H1 (cell line): ENCODE data around the gene ZNF423. TPM values are rescaled to one million over a fixed set of nuclear protein-coding genes. Genes with fewer than 3 reads are reported as not detected.

Experiments
- CTCF ChIA-PET: fragments of 300-600 bp; sonication (Branson Sonifier 250); formaldehyde crosslinking; loops from one replicate; lab custom pipeline; 2021; ENCODE audit not compliant: partially characterized antibody; lab: Charles Lee
- POLR2A ChIA-PET: fragments of 300-600 bp; sonication (Branson Sonifier 250); formaldehyde crosslinking; loops from one replicate; lab custom pipeline; 2021; ENCODE audit warnings: inconsistent platforms; ENCODE audit not compliant: partially characterized antibody; lab: Charles Lee
- DNase-seq, 2 experiments: peaks; one replicate each; pipeline versions ENCODE4 v3.0.0 to v3.0.0-alpha.2; 2010 to 2022; ENCODE audit warnings: low spot score in 2 of 2, low read depth in 1 of 2, mixed read lengths in 1 of 2
- FAIRE-seq: peaks from 2 replicates; lab custom pipeline; 2011; peaks lifted over from hg19 to GRCh38; lab: Jason Lieb, UNC
- H2AFZ ChIP-seq: 2 replicates; pipeline ENCODE4 v1.8.1; 2012; ENCODE audit warnings: low read length, inconsistent platforms
- H2AK5ac ChIP-seq: 2 replicates; pipeline ENCODE4 v1.6.1; 2013; ENCODE audit warnings: low read depth, low read length
- H2BK120ac ChIP-seq: replicated peaks from 2 replicates; pipeline ENCODE3; 2013; ENCODE audit warnings: low read depth, low read length, inconsistent platforms
- H2BK12ac ChIP-seq: 2 replicates; pipeline ENCODE4 v1.6.1; 2013; ENCODE audit warnings: low read depth, low read length
- H2BK15ac ChIP-seq: 2 replicates; pipeline ENCODE4 v1.6.1; 2013; ENCODE audit warnings: low read length
- H2BK20ac ChIP-seq: 2 replicates; pipeline ENCODE4 v1.6.1; 2013; ENCODE audit warnings: low read length
- H2BK5ac ChIP-seq: 2 replicates; pipeline ENCODE4 v1.6.1; 2013; ENCODE audit warnings: low read depth, low read length
- H3K14ac ChIP-seq: 2 replicates; pipeline ENCODE4 v1.6.1; 2013; ENCODE audit warnings: inconsistent platforms; ENCODE audit not compliant: insufficient read length
- H3K18ac ChIP-seq: 2 replicates; pipeline ENCODE4 v1.6.1; 2013; ENCODE audit warnings: low read length; ENCODE audit errors: extremely low read depth
- H3K23ac ChIP-seq: 2 replicates; pipeline ENCODE4 v1.6.1; 2013; ENCODE audit warnings: inconsistent platforms; ENCODE audit not compliant: insufficient read length
- H3K23me2 ChIP-seq: 2 replicates; pipeline ENCODE4 v1.6.1; 2013; ENCODE audit warnings: low read depth, low read length
- H3K27ac ChIP-seq: 2 replicates; pipeline ENCODE4 v1.6.1; 2011; ENCODE audit warnings: low read depth, low read length, inconsistent platforms
- H3K27me3 ChIP-seq, 4 experiments: replicated peaks in 1 of 4; 1 replicate in 1 of 4; 2 replicates in 3 of 4; pipeline versions ENCODE4 v1.6.1 to v1.8.1; 2011 to 2013; ENCODE audit warnings: low read length in 3 of 4, mild to moderate bottlenecking in 3 of 4, inconsistent platforms in 2 of 4, mixed read lengths in 2 of 4, moderate library complexity in 1 of 4; ENCODE audit not compliant: control insufficient read depth in 3 of 4, insufficient read depth in 3 of 4; ENCODE audit errors: extremely low read depth in 1 of 4
- H3K36me3 ChIP-seq, 4 experiments: 2 replicates each; pipeline versions ENCODE4 v1.6.1 to v1.8.1; 2011 to 2013; ENCODE audit warnings: mild to moderate bottlenecking in 4 of 4, low read length in 3 of 4, moderate library complexity in 2 of 4, control low read depth in 1 of 4, inconsistent platforms in 1 of 4; ENCODE audit not compliant: insufficient read depth in 4 of 4, control insufficient read depth in 2 of 4
- H3K4ac ChIP-seq: replicated peaks from 2 replicates; pipeline ENCODE3; 2013; ENCODE audit warnings: low read length, low read depth, mixed read lengths, inconsistent platforms; ENCODE audit not compliant: insufficient read length
- H3K4me1 ChIP-seq, 4 experiments: replicated peaks in 1 of 4; 1 replicate in 1 of 4; 2 replicates in 3 of 4; pipeline versions ENCODE4 v1.6.1 to v1.8.1; 2011 to 2013; ENCODE audit warnings: low read length in 3 of 4, inconsistent platforms in 2 of 4, mixed read lengths in 1 of 4; ENCODE audit not compliant: insufficient read depth in 4 of 4, control insufficient read depth in 3 of 4
- H3K4me2 ChIP-seq, 2 experiments: 2 replicates each; pipeline versions ENCODE4 v1.6.1 to v1.8.1; 2011 to 2013; ENCODE audit warnings: low read depth in 2 of 2, low read length in 2 of 2, control low read depth in 1 of 2, inconsistent platforms in 1 of 2, mild to moderate bottlenecking in 1 of 2; ENCODE audit not compliant: insufficient read depth in 1 of 2
- H3K4me3 ChIP-seq, 4 experiments: fragments of 200-600, 300-600 bp in 1 of 4; sonication (generic), shearing (Covaris generic), sonication (Bioruptor Twin) in 1 of 4; 2 replicates each; pipeline versions ENCODE4 v1.5.1 to v1.8.1; 2011 to 2016; ENCODE audit warnings: low read length in 4 of 4, low read depth in 3 of 4, control low read depth in 2 of 4, inconsistent platforms in 2 of 4, mild to moderate bottlenecking in 2 of 4, mixed read lengths in 1 of 4, moderate library complexity in 1 of 4; ENCODE audit not compliant: insufficient read depth in 2 of 4; ENCODE audit errors: extremely low read depth in 1 of 4
- H3K56ac ChIP-seq: replicated peaks from 2 replicates; pipeline ENCODE3; 2013; ENCODE audit warnings: low read depth, mild to moderate bottlenecking, mixed read lengths, low read length, inconsistent platforms; ENCODE audit not compliant: insufficient read length
- H3K79me1 ChIP-seq: 2 replicates; pipeline ENCODE4 v1.6.1; 2013; ENCODE audit warnings: low read depth, low read length, control low read depth
- H3K79me2 ChIP-seq, 2 experiments: 2 replicates each; pipeline versions ENCODE4 v1.6.1 to v1.8.1; 2012 to 2013; ENCODE audit warnings: low read length in 2 of 2, mild to moderate bottlenecking in 2 of 2, inconsistent platforms in 1 of 2; ENCODE audit not compliant: insufficient read depth in 2 of 2, control insufficient read depth in 1 of 2
- H3K9ac ChIP-seq, 4 experiments: replicated peaks in 1 of 4; 1 replicate in 1 of 4; 2 replicates in 3 of 4; pipeline versions ENCODE4 v1.6.1 to v1.8.1; 2011 to 2013; ENCODE audit warnings: low read depth in 3 of 4, low read length in 3 of 4, control low read depth in 2 of 4, mild to moderate bottlenecking in 2 of 4, moderate library complexity in 2 of 4, inconsistent platforms in 1 of 4; ENCODE audit errors: extremely low read depth in 1 of 4
- H3K9me3 ChIP-seq, 2 experiments: 2 replicates each; pipeline versions ENCODE4 v1.6.1 to v1.8.1; 2012 to 2013; ENCODE audit warnings: mild to moderate bottlenecking in 2 of 2, moderate library complexity in 2 of 2, control low read depth in 1 of 2, inconsistent platforms in 1 of 2, low read depth in 1 of 2, low read length in 1 of 2, mixed read lengths in 1 of 2; ENCODE audit not compliant: insufficient read depth in 2 of 2
- H4K20me1 ChIP-seq, 2 experiments: replicated peaks in 1 of 2; 2 replicates each; pipeline versions ENCODE3 to v1.8.1; 2011 to 2013; ENCODE audit warnings: inconsistent platforms in 2 of 2, low read length in 2 of 2, mild to moderate bottlenecking in 1 of 2; ENCODE audit not compliant: insufficient read depth in 2 of 2, control insufficient read depth in 1 of 2
- H4K5ac ChIP-seq: 2 replicates; pipeline ENCODE4 v1.6.1; 2013; ENCODE audit warnings: low read length, low read depth, mixed read lengths, inconsistent platforms; ENCODE audit not compliant: insufficient read length
- H4K8ac ChIP-seq: 2 replicates; pipeline ENCODE4 v1.8.0; 2013; ENCODE audit warnings: mild to moderate bottlenecking, moderate library complexity, low read length, inconsistent platforms; ENCODE audit not compliant: insufficient read depth; ENCODE audit errors: extremely low read depth
- H4K91ac ChIP-seq: replicated peaks from 2 replicates; pipeline ENCODE3; 2013; ENCODE audit warnings: low read length, mixed read lengths, inconsistent platforms; ENCODE audit not compliant: insufficient read length
- BCL11A ChIP-seq, 2 experiments: IDR thresholded peaks; one replicate each; pipeline ENCODE4 v1.6.1; 2011; ENCODE audit warnings: low read depth in 2 of 2, low read length in 2 of 2, mild to moderate bottlenecking in 2 of 2
- CBX5 ChIP-seq: fragments of 300-800, 300-1000 bp; sonication (generic); IDR thresholded peaks from 2 replicates; pipeline ENCODE4 v1.7.1; 2016; ENCODE audit warnings: antibody characterized with exemption, low read length, low read depth
- CHD1 ChIP-seq: IDR thresholded peaks from 2 replicates; pipeline ENCODE4 v1.6.1; 2012; ENCODE audit warnings: low read depth, low read length, improper control_type of control experiment
- CTBP2 ChIP-seq: IDR thresholded peaks from 2 replicates; pipeline ENCODE4 v1.7.0; 2011; ENCODE audit warnings: borderline replicate concordance, mild to moderate bottlenecking, moderate library complexity, mixed read lengths, low read length; ENCODE audit not compliant: insufficient read depth, insufficient read length
- KDM4A ChIP-seq: IDR thresholded peaks from one replicate; pipeline ENCODE4 v1.7.1; 2012; ENCODE audit warnings: low read depth, mild to moderate bottlenecking, moderate library complexity, low read length, inconsistent platforms; ENCODE audit not compliant: severe bottlenecking
- KDM5A ChIP-seq: fragments of 200-600 bp; IDR thresholded peaks from 2 replicates; pipeline ENCODE4 v1.7.1; 2012; ENCODE audit warnings: mild to moderate bottlenecking, low read length, inconsistent platforms, mixed read lengths
- POU5F1 ChIP-seq: IDR thresholded peaks from 2 replicates; pipeline ENCODE4 v1.6.1; 2011; ENCODE audit warnings: low read depth, mild to moderate bottlenecking, low read length, moderate library complexity
- SP1 ChIP-seq: IDR thresholded peaks from 2 replicates; pipeline ENCODE4 v1.6.1; 2011; ENCODE audit warnings: low read depth, low read length
- TAF1 ChIP-seq: IDR thresholded peaks from 2 replicates; pipeline ENCODE4 v1.6.1; 2011; ENCODE audit warnings: mild to moderate bottlenecking, low read depth, low read length
- WGBS, 2 experiments: shearing (Covaris generic) in 1 of 2; methylation state at CpG; one replicate each; pipeline versions ENCODE4 v1.1.6 to v1.1.7; 2013 to 2015; ENCODE audit warnings: low lambda C conversion rate in 2 of 2, mixed read lengths in 2 of 2, inconsistent platforms in 1 of 2, low coverage in 1 of 2, missing lambda C conversion rate in 1 of 2; ENCODE audit not compliant: insufficient replicate concordance in 2 of 2, insufficient coverage in 1 of 2, insufficient read length in 1 of 2; ENCODE audit errors: extremely low coverage in 1 of 2, missing lambda C conversion rate in 1 of 2; 5-methylcytosine and 5-hydroxymethylcytosine counted together
- polyA plus RNA-seq, 7 experiments: library from polyadenylated mRNA; depleted of rRNA in 3 of 7; stranded (reverse) in 5 of 7; unstranded in 2 of 7; fragments of >200 nt in 5 of 7; fragments of 200-250 nt in 2 of 7; gene quantifications; 1 replicate in 5 of 7; 2 replicates in 1 of 7; 4 replicates in 1 of 7; pipeline versions ENCODE4 v1.2.1 to v1.2.3, GENCODE V29; 2011 to 2013; ENCODE audit warnings: missing spikeins in 2 of 7, mixed read lengths in 2 of 7
- total RNA-seq: library from RNA; stranded (reverse); fragmentation: NEBNext Ultra II Directional; extraction: Animal tissue kit (Norgen Biotek cat#: 25700); gene quantifications from 2 replicates; pipeline ENCODE4 v1.2.1, GENCODE V29; 2021

The ZNF423 gene
- total and polyA plus RNA-seq, 2 of the 8 experiments (the other 6 are each of a cell fraction or from before 2014, with no cell fraction given), result 38.2 to 52.3 TPM

DNA sequence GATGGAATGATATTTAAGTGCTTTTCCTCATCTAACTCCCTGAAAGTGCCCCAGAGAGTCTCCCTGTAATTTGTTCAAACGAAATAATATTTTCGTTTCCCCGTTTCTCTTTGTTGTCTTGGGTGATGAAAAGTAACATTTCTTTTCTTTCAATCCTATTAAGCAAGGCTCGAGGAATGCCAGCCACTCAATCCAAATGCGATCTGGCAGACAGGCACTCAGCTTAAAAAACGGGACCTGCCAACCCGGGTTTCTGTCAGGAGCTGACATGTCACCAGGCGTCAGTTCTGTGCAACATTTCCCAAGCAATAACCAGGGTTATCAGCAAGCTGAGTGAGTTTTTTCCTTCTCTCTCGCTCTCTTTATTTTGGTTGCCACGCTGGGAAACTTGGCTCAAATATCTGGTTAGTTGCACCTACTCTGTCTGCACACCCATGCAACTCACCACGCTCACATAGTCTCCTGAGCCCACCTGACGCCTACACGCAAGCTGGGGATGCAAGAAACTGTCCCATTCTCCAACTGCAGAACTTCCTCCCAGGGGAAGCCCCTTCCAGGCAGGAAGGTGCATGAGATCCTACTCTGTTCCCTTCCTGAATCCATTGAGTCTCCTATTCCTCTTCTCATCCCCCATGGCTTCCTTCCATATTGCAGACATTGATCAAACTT is 274.1 kb downstream of the ZNF423 start:
- DNase-seq (no peak), FAIRE-seq (no peak)
- H3K4me1 ChIP-seq, result peaks cover 0 to 16% (median 6%) of the 10 kb centered on the region in 4 experiments
- ChIA-PET POLR2A (no interaction called here), CTCF (interaction anchor here (0.8 to 3.6 kb wide), 5 partner anchors 11 to 70 kb away, joined by 3 to 21 read pairs (median 6); no protein-coding TSS in a partner anchor)
- H3K4ac ChIP-seq, result no peak overlapping the region
- H3K23ac ChIP-seq, result no peak overlapping the region
- H2BK12ac ChIP-seq, result no peak overlapping the region
- no peaks in the 10 kb centered on the region for H3K36me3 ChIP-seq
- 0 out of 2 replicates have a peak overlapping the region, but pooled peaks have one; percentile 2 for H2BK15ac ChIP-seq
- no peak overlapping the region for H4K5ac ChIP-seq
- no peak overlapping the region for H3K9ac ChIP-seq
- H3K79me2 ChIP-seq, result no peaks in the 10 kb centered on the region
- no peak overlapping the region for H3K27ac ChIP-seq
- H3K14ac ChIP-seq, result no peak overlapping the region
- H2BK5ac ChIP-seq, result no peak overlapping the region
- WGBS, 2 experiments, result 86% methylated on average over 13 of the region's 13 CpGs; no CpG with 5 or more reads in 1 of the 2 experiments
- no peaks in the 10 kb centered on the region for H4K20me1 ChIP-seq
- TF ChIP-seq KDM4A, result no peak
- no peak for TF ChIP-seq KDM5A
- no peak for TF ChIP-seq BCL11A (IDR thresholded peaks at IDR 0.05; ENCODE audit: low read depth in 2 of 2, low read length in 2 of 2)
- no peak for TF ChIP-seq POU5F1
- TF ChIP-seq CTBP2, result no peak
- TF ChIP-seq SP1, result no peak
- no peak for TF ChIP-seq CBX5
- no peak for TF ChIP-seq CHD1
- no peak for TF ChIP-seq TAF1
- H2AFZ ChIP-seq, result no peak overlapping the region
- H3K18ac ChIP-seq, result no peak overlapping the region
- no peak overlapping the region for H2AK5ac ChIP-seq
- no peak overlapping the region for H3K56ac ChIP-seq
- H3K4me3 ChIP-seq, result no peak overlapping the region
- H4K91ac ChIP-seq, result no peak overlapping the region
- no peaks in the 10 kb centered on the region for H3K79me1 ChIP-seq
- no peaks in the 10 kb centered on the region for H3K23me2 ChIP-seq
- no peaks in the 10 kb centered on the region for H3K9me3 ChIP-seq
- H4K8ac ChIP-seq, result no peak overlapping the region
- no peaks in the 10 kb centered on the region for H3K27me3 ChIP-seq
- H3K4me2 ChIP-seq, result no peak overlapping the region
- no peak overlapping the region for H2BK20ac ChIP-seq
- H2BK120ac ChIP-seq, result no peak overlapping the region
